ENCODE results near the gene TBPL1.
"Not testable (repeated sequence)": the region's sequence is repeated elsewhere in the genome, so short reads cannot be mapped to it uniquely, and the experiment has no call there.

DNA sequence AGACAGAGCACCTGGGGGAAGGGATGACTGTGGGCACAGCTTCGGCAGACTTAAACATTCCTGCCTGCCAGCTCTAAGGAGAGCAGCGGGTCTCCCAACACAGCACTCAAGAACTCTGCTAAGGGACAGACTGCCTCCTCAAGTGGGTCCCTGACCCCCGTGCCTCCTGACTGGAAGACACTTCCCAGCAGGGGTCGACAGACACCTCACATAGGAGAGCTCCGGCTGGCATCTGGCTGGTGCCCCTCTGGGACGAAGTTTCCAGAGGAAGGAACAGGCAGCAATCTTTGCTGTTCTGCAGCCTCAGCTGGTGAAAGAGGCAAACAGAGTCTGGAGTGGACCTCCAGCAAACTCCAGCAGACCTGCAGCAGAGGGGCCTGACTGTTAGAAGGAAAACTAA, 21.8 kb upstream of the TBPL1 start:
- TF ChIP-seq, protein P1, sequence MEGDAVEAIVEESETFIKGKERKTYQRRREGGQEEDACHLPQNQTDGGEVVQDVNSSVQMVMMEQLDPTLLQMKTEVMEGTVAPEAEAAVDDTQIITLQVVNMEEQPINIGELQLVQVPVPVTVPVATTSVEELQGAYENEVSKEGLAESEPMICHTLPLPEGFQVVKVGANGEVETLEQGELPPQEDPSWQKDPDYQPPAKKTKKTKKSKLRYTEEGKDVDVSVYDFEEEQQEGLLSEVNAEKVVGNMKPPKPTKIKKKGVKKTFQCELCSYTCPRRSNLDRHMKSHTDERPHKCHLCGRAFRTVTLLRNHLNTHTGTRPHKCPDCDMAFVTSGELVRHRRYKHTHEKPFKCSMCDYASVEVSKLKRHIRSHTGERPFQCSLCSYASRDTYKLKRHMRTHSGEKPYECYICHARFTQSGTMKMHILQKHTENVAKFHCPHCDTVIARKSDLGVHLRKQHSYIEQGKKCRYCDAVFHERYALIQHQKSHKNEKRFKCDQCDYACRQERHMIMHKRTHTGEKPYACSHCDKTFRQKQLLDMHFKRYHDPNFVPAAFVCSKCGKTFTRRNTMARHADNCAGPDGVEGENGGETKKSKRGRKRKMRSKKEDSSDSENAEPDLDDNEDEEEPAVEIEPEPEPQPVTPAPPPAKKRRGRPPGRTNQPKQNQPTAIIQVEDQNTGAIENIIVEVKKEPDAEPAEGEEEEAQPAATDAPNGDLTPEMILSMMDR (IDR thresholded peaks at IDR 0.05), result not testable (repeated sequence)
- not testable (repeated sequence) for TF ChIP-seq POLR2A (IDR thresholded peaks at IDR 0.05)
